Panc1 (cell line): ENCODE measurements around the gene LOXL1. TPM values are rescaled to one million over a fixed set of nuclear protein-coding genes. Genes with fewer than 3 reads are reported as not detected.

Experiments
- ATAC-seq: fragments of 200-7000 bp; cut with Tn5 transposase; 2 replicates; pipeline ENCODE4 v1.9.1; 2020; ENCODE audit warnings: mild to moderate bottlenecking, moderate library complexity
- BruUV-seq: library from RNA; stranded (reverse); fragments of 400-500 nt; replicated peaks from 2 replicates; lab custom pipeline; 2021; lab: Mats Ljungman, UMichigan
- CTCF ChIA-PET: fragments of 300-600 bp; sonication (Branson Sonifier 250); formaldehyde crosslinking; loops from one replicate; lab custom pipeline; 2022; ENCODE audit warnings: antibody characterized with exemption; lab: Charles Lee
- POLR2A ChIA-PET: fragments of 300-600 bp; sonication (Branson Sonifier 250); formaldehyde crosslinking; loops from one replicate; lab custom pipeline; 2022; ENCODE audit warnings: antibody characterized with exemption; lab: Charles Lee
- DNase-seq: peaks from one replicate; pipeline ENCODE4 v3.0.0-alpha.2; 2010; ENCODE audit warnings: low read depth, low spot score
- H3K27ac ChIP-seq: 2 replicates; pipeline ENCODE4 v1.5.1; 2011; ENCODE audit warnings: mild to moderate bottlenecking, low read length, inconsistent platforms
- H3K27me3 ChIP-seq: fragments of 200-500 bp; sonication (Bioruptor generic); 2 replicates; pipeline ENCODE4 v1.6.0; 2014; ENCODE audit warnings: low read length, inconsistent platforms; ENCODE audit not compliant: control insufficient read depth, insufficient read depth
- H3K36me3 ChIP-seq: fragments of 200-500 bp; sonication (Bioruptor generic); 2 replicates; pipeline ENCODE4 v1.5.1; 2014; ENCODE audit warnings: inconsistent platforms, mild to moderate bottlenecking, low read length, moderate library complexity; ENCODE audit not compliant: control insufficient read depth, insufficient read depth
- H3K4me1 ChIP-seq: 2 replicates; pipeline ENCODE4 v1.5.1; 2011; ENCODE audit warnings: inconsistent platforms, mild to moderate bottlenecking, low read length, moderate library complexity; ENCODE audit not compliant: control insufficient read depth, insufficient read depth
- H3K4me3 ChIP-seq, 2 experiments: 2 replicates each; pipeline ENCODE4 v1.5.1; 2011 to 2012; ENCODE audit warnings: low read depth in 2 of 2, low read length in 2 of 2, mild to moderate bottlenecking in 2 of 2, inconsistent platforms in 1 of 2, moderate library complexity in 1 of 2
- H3K9me3 ChIP-seq: fragments of 200-500 bp; sonication (Bioruptor generic); 2 replicates; pipeline ENCODE4 v1.5.1; 2014; ENCODE audit warnings: low read depth, mild to moderate bottlenecking, inconsistent platforms, low read length, moderate library complexity; ENCODE audit not compliant: control insufficient read depth, insufficient read depth
- POLR2AphosphoS5 ChIP-seq: IDR thresholded peaks from 2 replicates; pipeline ENCODE4 v1.6.1; 2012; ENCODE audit warnings: mild to moderate bottlenecking, low read depth, low read length, moderate library complexity
- SIN3A ChIP-seq: IDR thresholded peaks from 2 replicates; pipeline ENCODE4 v1.6.1; 2012; ENCODE audit warnings: low read depth, mild to moderate bottlenecking, low read length, moderate library complexity, borderline replicate concordance; ENCODE audit not compliant: insufficient read depth
- TCF7L2 ChIP-seq: IDR thresholded peaks from 2 replicates; pipeline ENCODE4 v1.6.1; 2011; ENCODE audit warnings: mild to moderate bottlenecking, low read depth, low read length, inconsistent platforms
- in situ Hi-C: cut with HindIII; loops from 2 replicates; pipeline ENCODE4 v1.10.0; 2016; ENCODE audit warnings: low sequenced_read_pairs, low pct_unique_long_range_greater_than_20kb
- intact Hi-C: fragments of 100-400 bp; cut with micrococcal nuclease; formaldehyde crosslinking; loops from one replicate; pipeline ENCODE4 v1.10.0; 2022; ENCODE audit not compliant: unreplicated experiment
- total RNA-seq: library from RNA; stranded (reverse); gene quantifications from one replicate; pipeline ENCODE4 v1.2.1, GENCODE V29; 2021; ENCODE audit not compliant: unreplicated experiment
- TF ChIP-seq, protein P1 (sequence below), 2 experiments: IDR thresholded peaks; 2 replicates each; pipeline ENCODE4 v1.6.1; 2011 to 2012; ENCODE audit warnings: low read depth in 2 of 2, control low read depth in 1 of 2, low read length in 1 of 2, mild to moderate bottlenecking in 1 of 2, moderate library complexity in 1 of 2; ENCODE audit not compliant: insufficient read depth in 1 of 2
- TF ChIP-seq, protein P2 (sequence below): fragments of 450-650 bp; IDR thresholded peaks from 2 replicates; pipeline ENCODE4 v1.5.1; 2017; ENCODE audit warnings: mild to moderate bottlenecking

The LOXL1 gene
- total RNA-seq, 1 experiment from 2014 or later = 18.6 TPM

DNA sequence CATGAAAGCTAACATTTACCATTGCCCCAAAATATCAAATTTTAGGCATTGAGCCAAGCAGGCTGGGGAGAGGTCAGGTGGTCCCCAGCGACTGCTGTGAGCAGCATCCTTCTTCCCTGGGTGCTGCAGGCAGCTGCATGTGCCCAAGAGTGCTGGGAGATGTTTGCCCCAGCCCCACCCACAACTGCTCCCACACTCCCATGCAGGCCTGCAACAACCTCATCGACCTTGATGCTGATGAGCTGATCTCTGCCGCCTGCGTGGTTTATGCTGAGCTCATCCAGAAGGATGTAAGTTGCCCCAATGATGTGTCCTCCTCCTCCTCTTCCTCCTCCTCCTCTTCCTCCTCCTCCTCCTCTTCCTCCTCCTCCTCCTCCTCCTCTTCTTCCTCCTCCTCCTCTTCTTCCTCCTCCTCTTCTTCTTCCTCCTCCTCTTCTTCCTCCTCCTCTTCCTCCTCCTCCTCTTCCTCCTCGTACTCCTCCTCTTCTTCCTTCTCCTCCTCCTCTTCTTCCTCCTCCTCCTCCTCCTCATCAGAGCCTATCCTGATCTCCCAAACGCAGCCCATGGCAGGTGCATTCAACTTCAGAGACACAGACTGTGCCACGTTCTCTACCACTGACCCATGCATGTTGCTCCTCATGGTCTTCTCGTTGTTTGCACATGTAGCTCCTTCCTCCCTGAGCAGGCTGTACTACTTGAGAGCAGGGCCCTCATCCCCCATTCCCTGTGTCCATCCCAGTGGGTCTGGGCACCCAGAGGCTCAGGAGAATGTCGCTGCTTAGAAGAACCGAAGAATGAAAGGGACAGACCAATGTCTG, 37.8 kb upstream of the LOXL1 start:
- TF ChIP-seq, protein P1, sequence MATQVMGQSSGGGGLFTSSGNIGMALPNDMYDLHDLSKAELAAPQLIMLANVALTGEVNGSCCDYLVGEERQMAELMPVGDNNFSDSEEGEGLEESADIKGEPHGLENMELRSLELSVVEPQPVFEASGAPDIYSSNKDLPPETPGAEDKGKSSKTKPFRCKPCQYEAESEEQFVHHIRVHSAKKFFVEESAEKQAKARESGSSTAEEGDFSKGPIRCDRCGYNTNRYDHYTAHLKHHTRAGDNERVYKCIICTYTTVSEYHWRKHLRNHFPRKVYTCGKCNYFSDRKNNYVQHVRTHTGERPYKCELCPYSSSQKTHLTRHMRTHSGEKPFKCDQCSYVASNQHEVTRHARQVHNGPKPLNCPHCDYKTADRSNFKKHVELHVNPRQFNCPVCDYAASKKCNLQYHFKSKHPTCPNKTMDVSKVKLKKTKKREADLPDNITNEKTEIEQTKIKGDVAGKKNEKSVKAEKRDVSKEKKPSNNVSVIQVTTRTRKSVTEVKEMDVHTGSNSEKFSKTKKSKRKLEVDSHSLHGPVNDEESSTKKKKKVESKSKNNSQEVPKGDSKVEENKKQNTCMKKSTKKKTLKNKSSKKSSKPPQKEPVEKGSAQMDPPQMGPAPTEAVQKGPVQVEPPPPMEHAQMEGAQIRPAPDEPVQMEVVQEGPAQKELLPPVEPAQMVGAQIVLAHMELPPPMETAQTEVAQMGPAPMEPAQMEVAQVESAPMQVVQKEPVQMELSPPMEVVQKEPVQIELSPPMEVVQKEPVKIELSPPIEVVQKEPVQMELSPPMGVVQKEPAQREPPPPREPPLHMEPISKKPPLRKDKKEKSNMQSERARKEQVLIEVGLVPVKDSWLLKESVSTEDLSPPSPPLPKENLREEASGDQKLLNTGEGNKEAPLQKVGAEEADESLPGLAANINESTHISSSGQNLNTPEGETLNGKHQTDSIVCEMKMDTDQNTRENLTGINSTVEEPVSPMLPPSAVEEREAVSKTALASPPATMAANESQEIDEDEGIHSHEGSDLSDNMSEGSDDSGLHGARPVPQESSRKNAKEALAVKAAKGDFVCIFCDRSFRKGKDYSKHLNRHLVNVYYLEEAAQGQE (IDR thresholded peaks at IDR 0.05; ENCODE audit: insufficient read depth in 1 of 2, low read depth in 2 of 2, low read length in 1 of 2) = no peak
- no peak for TF ChIP-seq POLR2AphosphoS5
- no peak for TF ChIP-seq TCF7L2
- TF ChIP-seq, protein P2, sequence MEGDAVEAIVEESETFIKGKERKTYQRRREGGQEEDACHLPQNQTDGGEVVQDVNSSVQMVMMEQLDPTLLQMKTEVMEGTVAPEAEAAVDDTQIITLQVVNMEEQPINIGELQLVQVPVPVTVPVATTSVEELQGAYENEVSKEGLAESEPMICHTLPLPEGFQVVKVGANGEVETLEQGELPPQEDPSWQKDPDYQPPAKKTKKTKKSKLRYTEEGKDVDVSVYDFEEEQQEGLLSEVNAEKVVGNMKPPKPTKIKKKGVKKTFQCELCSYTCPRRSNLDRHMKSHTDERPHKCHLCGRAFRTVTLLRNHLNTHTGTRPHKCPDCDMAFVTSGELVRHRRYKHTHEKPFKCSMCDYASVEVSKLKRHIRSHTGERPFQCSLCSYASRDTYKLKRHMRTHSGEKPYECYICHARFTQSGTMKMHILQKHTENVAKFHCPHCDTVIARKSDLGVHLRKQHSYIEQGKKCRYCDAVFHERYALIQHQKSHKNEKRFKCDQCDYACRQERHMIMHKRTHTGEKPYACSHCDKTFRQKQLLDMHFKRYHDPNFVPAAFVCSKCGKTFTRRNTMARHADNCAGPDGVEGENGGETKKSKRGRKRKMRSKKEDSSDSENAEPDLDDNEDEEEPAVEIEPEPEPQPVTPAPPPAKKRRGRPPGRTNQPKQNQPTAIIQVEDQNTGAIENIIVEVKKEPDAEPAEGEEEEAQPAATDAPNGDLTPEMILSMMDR = no peak
- TF ChIP-seq SIN3A = no peak
- ATAC-seq (no peak), DNase-seq (no peak)
- intact Hi-C loops = no loop called here
- Histone ChIP-seq H3K27ac (no peak overlapping the region), H3K9me3 (no peaks in the 10 kb centered on the region), H3K27me3 (peaks cover 2% of the 10 kb centered on the region; the same call in 1 of the 2 replicates), H3K4me3 (no peak overlapping the region), H3K36me3 (no peaks in the 10 kb centered on the region), H3K4me1 (no peaks in the 10 kb centered on the region)
- BruUV-seq = no TSS peak
- POLR2A ChIA-PET = no interaction called here
- in situ Hi-C loops = no loop called here
- CTCF ChIA-PET = interaction anchor here (0.7 to 0.9 kb wide), 2 partner anchors 9 to 83 kb away, joined by 3 to 6 read pairs; no protein-coding TSS in a partner anchor

DNA sequence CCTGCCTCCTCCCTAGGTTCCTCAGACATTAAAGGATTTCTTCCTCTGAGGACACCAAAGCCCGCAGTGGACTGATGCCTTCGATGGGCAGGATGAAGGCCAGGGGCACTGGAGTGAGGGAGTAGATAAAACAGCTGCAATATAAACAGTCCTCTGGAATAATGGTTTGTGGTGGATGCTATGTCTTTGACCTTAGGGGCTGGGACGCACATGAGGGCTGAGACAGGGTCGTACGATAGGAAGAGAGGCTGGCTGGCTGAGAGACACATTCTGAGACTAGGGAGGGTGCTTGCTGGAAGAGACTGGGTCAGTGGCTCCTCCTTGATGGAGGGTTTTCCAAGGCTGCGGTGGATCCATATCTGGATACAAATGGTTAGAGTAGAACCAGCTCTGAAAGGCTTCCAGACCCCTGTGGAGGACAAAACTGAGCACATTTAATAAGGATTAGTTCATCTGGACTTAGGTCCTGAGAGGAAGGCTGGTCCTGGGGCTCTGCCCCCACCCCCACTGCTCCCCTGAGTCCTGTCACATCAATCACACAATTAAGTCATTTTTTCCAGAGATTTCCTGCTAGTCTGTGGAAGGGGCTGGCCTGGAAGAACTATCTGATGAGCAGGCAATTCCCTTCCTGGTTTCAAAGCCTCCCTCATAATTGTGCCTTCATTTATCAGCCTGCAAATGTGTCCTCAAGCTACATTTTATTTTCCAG, 37.1 kb upstream of the LOXL1 start:
- intact Hi-C loops = no loop called here
- POLR2A ChIA-PET = no interaction called here
- Histone ChIP-seq H3K27me3 (peaks cover 2% of the 10 kb centered on the region; the same call in 1 of the 2 replicates), H3K27ac (no peak overlapping the region), H3K4me1 (no peaks in the 10 kb centered on the region), H3K4me3 (no peak overlapping the region), H3K36me3 (no peaks in the 10 kb centered on the region), H3K9me3 (no peaks in the 10 kb centered on the region)
- DNase-seq (no peak), ATAC-seq (no peak)
- no TSS peak for BruUV-seq
- CTCF ChIA-PET = interaction anchor here (0.7 kb wide), 1 partner anchor 84 kb away, joined by 6 read pairs; no protein-coding TSS in a partner anchor
- no peak for TF ChIP-seq SIN3A
- TF ChIP-seq TCF7L2 = no peak
- in situ Hi-C loops = no loop called here
